NT2/D1 (cell line): Measurements from ENCODE around the gene SLC9A8.
"Not testable (repeated sequence)": the region's sequence is repeated elsewhere in the genome, so short reads cannot be mapped to it uniquely, and the experiment has no call there.

Source experiments
- DNase-seq: peaks from one replicate; pipeline ENCODE4 v3.0.0-alpha.2; 2011; ENCODE audit warnings: low read depth, low spot score
- H3K27me3 ChIP-seq: 2 replicates; pipeline ENCODE4 v1.6.0; 2011; ENCODE audit warnings: mild to moderate bottlenecking; ENCODE audit not compliant: insufficient read length, insufficient read depth
- H3K36me3 ChIP-seq: 2 replicates; pipeline ENCODE4 v1.6.1; 2011; ENCODE audit warnings: mild to moderate bottlenecking, low read length, mixed read lengths; ENCODE audit not compliant: insufficient read depth, insufficient read length
- H3K4me1 ChIP-seq: 2 replicates; pipeline ENCODE4 v1.5.1; 2011; ENCODE audit not compliant: insufficient read depth, insufficient read length
- H3K4me3 ChIP-seq: 2 replicates; pipeline ENCODE4 v1.5.1; 2011; ENCODE audit warnings: low read depth; ENCODE audit not compliant: insufficient read length
- H3K9ac ChIP-seq: 2 replicates; pipeline ENCODE4 v1.6.0; 2011; ENCODE audit warnings: low read depth; ENCODE audit not compliant: insufficient read length
- H3K9me3 ChIP-seq: 2 replicates; pipeline ENCODE4 v1.5.1; 2011; ENCODE audit warnings: mild to moderate bottlenecking, low read length; ENCODE audit not compliant: insufficient read depth
- SUZ12 ChIP-seq: IDR thresholded peaks from 2 replicates; pipeline ENCODE4 v1.6.1; 2011; ENCODE audit not compliant: insufficient read length, insufficient read depth; ENCODE audit errors: extremely low read depth
- YY1 ChIP-seq: IDR thresholded peaks from 2 replicates; pipeline ENCODE4 v1.6.1; 2011; ENCODE audit not compliant: insufficient read length, insufficient read depth
- ZNF274 ChIP-seq: IDR thresholded peaks from 2 replicates; pipeline ENCODE4 v1.6.1; 2011; ENCODE audit warnings: mild to moderate bottlenecking, low read depth, low read length

Gene SLC9A8

DNA sequence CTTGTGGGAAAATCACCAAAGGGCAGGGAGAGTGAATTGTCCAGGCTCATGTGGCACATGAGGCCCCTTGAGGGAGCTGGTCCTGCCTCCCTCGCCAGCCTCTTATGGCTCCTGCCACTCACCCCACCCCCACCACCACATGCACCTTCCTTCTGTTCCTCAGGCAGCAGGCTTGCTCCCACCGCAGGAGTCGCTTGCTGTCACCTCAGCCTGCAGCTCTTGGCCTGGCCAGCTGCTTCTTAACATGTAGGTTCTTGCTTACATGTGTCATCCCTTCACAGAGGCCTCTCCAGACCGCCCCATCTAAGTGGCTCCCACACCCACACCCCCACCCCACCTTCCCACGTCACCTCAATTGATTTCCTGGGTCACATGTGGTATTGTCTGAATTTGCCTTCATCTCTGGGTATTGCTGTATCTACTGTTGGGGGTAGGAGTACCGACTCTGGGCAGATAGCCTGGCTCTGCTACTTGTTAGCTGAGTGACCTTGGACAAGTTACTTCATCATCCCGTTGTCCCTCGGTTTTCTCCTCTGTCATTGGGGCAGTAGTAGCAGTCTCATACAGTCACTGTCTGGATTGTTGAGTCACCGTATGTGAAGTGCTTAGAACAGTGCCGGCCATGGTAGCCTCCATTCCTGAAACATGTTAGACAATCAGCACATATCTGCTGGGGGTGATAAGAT, 41.7 kb downstream of the SLC9A8 start:
- DNase-seq, result no peak
- no peak overlapping the region for H3K9ac ChIP-seq
- no peaks in the 10 kb centered on the region for H3K9me3 ChIP-seq
- no peaks in the 10 kb centered on the region for H3K27me3 ChIP-seq
- H3K4me1 ChIP-seq, result peaks cover 15% of the 10 kb centered on the region
- peaks cover 34% of the 10 kb centered on the region for H3K36me3 ChIP-seq
- no peak for TF ChIP-seq YY1
- no peak for TF ChIP-seq SUZ12
- no peak for TF ChIP-seq ZNF274
- H3K4me3 ChIP-seq, result no peak overlapping the region

DNA sequence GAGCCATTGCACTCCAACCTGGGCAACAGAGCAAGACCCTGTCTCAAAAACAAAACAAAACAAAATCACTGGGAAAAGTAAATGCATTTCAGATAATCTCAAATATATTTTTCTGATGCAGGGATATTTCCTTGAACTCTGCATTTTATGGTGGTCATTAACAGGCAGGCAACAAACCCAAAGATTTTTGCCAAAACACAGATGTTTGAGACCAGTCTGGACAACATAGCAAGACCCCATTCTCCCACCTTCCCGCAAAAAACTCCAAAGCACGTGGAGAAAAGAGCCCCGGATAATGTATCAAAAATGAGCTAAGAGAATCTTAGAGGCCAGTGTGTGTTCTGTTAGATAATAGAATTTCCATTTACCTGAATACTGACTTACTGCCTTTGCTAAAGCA, 44.3 kb downstream of the SLC9A8 start:
- peaks cover 18% of the 10 kb centered on the region for H3K4me1 ChIP-seq
- no peak overlapping the region for H3K4me3 ChIP-seq
- H3K9me3 ChIP-seq, result no peaks in the 10 kb centered on the region
- H3K27me3 ChIP-seq, result no peaks in the 10 kb centered on the region
- peaks cover 28% of the 10 kb centered on the region for H3K36me3 ChIP-seq
- no peak for DNase-seq
- TF ChIP-seq ZNF274 (no peak), SUZ12 (no peak), YY1 (no peak)
- no peak overlapping the region for H3K9ac ChIP-seq

DNA sequence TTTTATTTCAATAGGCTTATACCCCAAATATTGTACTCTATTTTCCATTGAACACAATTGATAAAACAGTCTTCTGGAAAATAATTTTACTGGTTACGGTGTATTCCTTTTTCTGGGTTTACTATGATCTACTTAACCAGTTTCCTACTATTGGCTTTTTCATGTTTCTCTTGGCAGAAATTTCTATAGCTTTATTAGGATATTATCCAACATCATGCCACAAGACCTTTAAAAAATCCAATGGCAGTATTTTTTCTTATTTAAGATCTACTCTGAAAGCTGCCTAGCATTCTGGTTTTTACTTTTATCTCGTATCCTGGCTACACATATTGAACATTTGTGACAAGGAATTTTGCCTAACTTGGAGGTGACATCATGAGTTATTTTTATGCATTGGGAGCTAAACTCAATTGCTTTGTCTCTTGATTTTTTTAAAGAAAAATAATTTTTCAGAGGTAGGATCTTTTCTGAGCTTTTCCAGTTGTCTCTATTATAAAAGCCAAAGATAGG, 45.5 kb downstream of the SLC9A8 start:
- peaks cover 28% of the 10 kb centered on the region for H3K36me3 ChIP-seq
- TF ChIP-seq YY1, result no peak
- TF ChIP-seq ZNF274, result no peak
- no peak for TF ChIP-seq SUZ12
- no peaks in the 10 kb centered on the region for H3K27me3 ChIP-seq
- H3K4me3 ChIP-seq, result no peak overlapping the region
- no peak for DNase-seq
- H3K9me3 ChIP-seq, result no peaks in the 10 kb centered on the region
- H3K4me1 ChIP-seq, result peaks cover 18% of the 10 kb centered on the region
- no peak overlapping the region for H3K9ac ChIP-seq

- H3K9me3 ChIP-seq, result no peaks in the 10 kb centered on the region
- H3K36me3 ChIP-seq, result peaks cover 28% of the 10 kb centered on the region
- H3K9ac ChIP-seq, result no peak overlapping the region
- TF ChIP-seq ZNF274 (no peak), YY1 (no peak)
- no peak for DNase-seq
- no peak overlapping the region for H3K4me3 ChIP-seq
- H3K4me1 ChIP-seq, result peaks cover 12% of the 10 kb centered on the region
- no peaks in the 10 kb centered on the region for H3K27me3 ChIP-seq
Observed at GRCh38 chr20:49859011-49859410, 46.4 kb downstream of the SLC9A8 start.

DNA sequence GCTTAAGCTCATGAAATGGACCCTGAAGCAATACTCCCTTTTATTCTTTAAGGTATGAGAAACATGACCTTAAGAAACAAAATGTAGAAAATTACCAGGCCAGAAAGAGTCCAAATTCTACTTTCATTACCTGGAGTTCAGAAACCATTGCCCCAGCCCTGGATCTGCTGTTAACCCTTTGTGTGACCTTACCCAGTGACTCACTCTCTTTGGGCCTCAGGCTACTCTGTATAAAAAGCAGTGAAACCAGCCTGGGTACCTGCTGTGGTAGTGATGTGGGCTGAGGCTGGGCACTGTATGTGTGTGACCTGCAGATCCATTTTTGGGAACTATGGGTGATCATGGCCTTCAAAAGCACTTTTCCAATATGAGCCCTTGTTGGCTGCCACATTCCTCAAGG, 47.2 kb downstream of the SLC9A8 start:
- Histone ChIP-seq H3K4me1 (peaks cover 4% of the 10 kb centered on the region), H3K27me3 (no peaks in the 10 kb centered on the region), H3K9ac (no peak overlapping the region), H3K4me3 (no peak overlapping the region), H3K9me3 (no peaks in the 10 kb centered on the region), H3K36me3 (peaks cover 25% of the 10 kb centered on the region)
- TF ChIP-seq YY1 (no peak), ZNF274 (no peak), SUZ12 (no peak)
- no peak for DNase-seq

DNA sequence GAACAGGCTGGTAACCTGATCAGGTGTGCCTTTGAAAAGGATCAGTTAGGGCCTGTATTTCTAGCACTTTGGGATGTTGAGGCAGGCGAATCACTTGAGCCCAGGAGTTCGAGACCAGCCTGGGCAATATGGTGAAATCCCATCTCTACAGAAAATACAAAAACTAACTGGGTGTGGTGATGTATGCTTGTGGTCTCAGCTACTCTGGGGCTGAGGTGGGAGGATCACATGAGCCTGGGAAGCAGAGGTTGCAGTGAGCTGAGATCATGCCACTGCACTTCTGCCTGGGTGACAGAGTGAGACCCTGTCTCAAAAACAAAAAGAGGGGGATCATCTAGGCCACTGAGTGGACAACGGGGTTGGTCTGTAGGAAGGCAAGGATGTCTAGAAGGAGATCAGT, 48.6 kb downstream of the SLC9A8 start:
- not testable (repeated sequence) for DNase-seq, H3K27me3 ChIP-seq, H3K4me1 ChIP-seq, H3K9ac ChIP-seq, H3K4me3 ChIP-seq, H3K9me3 ChIP-seq
- peaks cover 29% of the 10 kb centered on the region for H3K36me3 ChIP-seq

GRCh38 chr20:49862607-49863200, 50.1 kb downstream of the SLC9A8 start:
- H3K27me3 ChIP-seq, result no peaks in the 10 kb centered on the region
- H3K4me1 ChIP-seq, result peaks cover 2% of the 10 kb centered on the region
- no peak for DNase-seq
- no peak overlapping the region for H3K9ac ChIP-seq
- H3K9me3 ChIP-seq, result no peaks in the 10 kb centered on the region
- H3K36me3 ChIP-seq, result peaks cover 23% of the 10 kb centered on the region
- no peak overlapping the region for H3K4me3 ChIP-seq
- TF ChIP-seq SUZ12, result no peak
- no peak for TF ChIP-seq YY1
- TF ChIP-seq ZNF274, result no peak
